HepG2 (cell line): ENCODE measurements around the gene CT45A7. TPM values are rescaled to one million over a fixed set of nuclear protein-coding genes. Genes with fewer than 3 reads are reported as not detected.
"Not testable (repeated sequence)": the region's sequence is repeated elsewhere in the genome, so short reads cannot be mapped to it uniquely, and the experiment has no call there.

Source experiments
- ATAC-seq: fragments of 200-7000 bp; cut with Tn5 transposase; 3 replicates; pipeline ENCODE4 v1.9.1; 2020; ENCODE audit warnings: mild to moderate bottlenecking, moderate library complexity
- BruUV-seq: library from RNA; stranded (reverse); fragments of 400-500 nt; replicated peaks from 2 replicates; lab custom pipeline; 2021; lab: Mats Ljungman, UMichigan
- CTCF ChIA-PET: fragments of 300-600 bp; formaldehyde crosslinking; extraction: SDS; loops from one replicate; lab custom pipeline; 2021; ENCODE audit warnings: low total read pairs, inconsistent platforms, low intra/inter-chr PET ratio; lab: Yijun Ruan, JAX
- POLR2A ChIA-PET: fragments of 350-600 bp; sonication (Branson Sonifier 250); formaldehyde crosslinking; loops from one replicate; lab custom pipeline; 2020; ENCODE audit warnings: antibody characterized with exemption, inconsistent platforms; lab: Yijun Ruan, JAX
- DNase-seq: peaks from one replicate; pipeline ENCODE4 v3.0.0-alpha.2; 2015; ENCODE audit warnings: low spot score
- FAIRE-seq: peaks from 3 replicates; lab custom pipeline; 2011; peaks lifted over from hg19 to GRCh38; lab: Jason Lieb, UNC
- H2AFZ ChIP-seq: one replicate; pipeline ENCODE4 v1.6.1; 2011; ENCODE audit warnings: low read length, inconsistent platforms
- H3K27ac ChIP-seq: fragments of 300-600 bp; 3 replicates; pipeline ENCODE4 v1.8.0; 2011; ENCODE audit warnings: mixed run types, mild to moderate bottlenecking, mixed read lengths, low read length, inconsistent platforms; ENCODE audit not compliant: insufficient read depth; ENCODE audit errors: extremely low read length
- H3K27me3 ChIP-seq, 2 experiments: fragments of 200-600 bp in 1 of 2; 2 replicates in 1 of 2; 3 replicates in 1 of 2; pipeline versions ENCODE4 v1.6.0 to v1.8.0; 2011; ENCODE audit warnings: low read length in 2 of 2, mild to moderate bottlenecking in 2 of 2, moderate library complexity in 2 of 2, inconsistent platforms in 1 of 2; ENCODE audit not compliant: insufficient read depth in 2 of 2, control insufficient read depth in 1 of 2
- H3K36me3 ChIP-seq, 2 experiments: fragments of 200-600 bp in 1 of 2; replicated peaks in 1 of 2; 2 replicates in 1 of 2; 3 replicates in 1 of 2; pipeline versions ENCODE4 v1.5.1 to v1.8.0; 2011; ENCODE audit warnings: low read length in 2 of 2, inconsistent platforms in 1 of 2; ENCODE audit not compliant: insufficient read depth in 2 of 2, control insufficient read depth in 1 of 2
- H3K4me1 ChIP-seq: 2 replicates; pipeline ENCODE4 v1.5.1; 2012; ENCODE audit warnings: low read length, inconsistent platforms; ENCODE audit not compliant: insufficient read depth
- H3K4me2 ChIP-seq: 2 replicates; pipeline ENCODE4 v1.6.0; 2011; ENCODE audit warnings: low read depth, low read length, inconsistent platforms
- H3K4me3 ChIP-seq, 3 experiments: fragments of 200-600 bp in 1 of 3; sonication (generic), shearing (Covaris generic) in 1 of 3; replicated peaks in 1 of 3; 2 replicates each; pipeline ENCODE4 v1.5.1; 2011 to 2016; ENCODE audit warnings: low read length in 3 of 3, inconsistent platforms in 2 of 3, low read depth in 2 of 3, mild to moderate bottlenecking in 2 of 3, control low read depth in 1 of 3, mixed read lengths in 1 of 3; ENCODE audit not compliant: insufficient read depth in 1 of 3
- H3K79me2 ChIP-seq: one replicate; pipeline ENCODE4 v1.6.1; 2011; ENCODE audit warnings: low read length, inconsistent platforms; ENCODE audit not compliant: insufficient read depth
- H3K9ac ChIP-seq: 2 replicates; pipeline ENCODE4 v1.6.0; 2011; ENCODE audit warnings: mild to moderate bottlenecking, low read depth, low read length, inconsistent platforms; ENCODE audit not compliant: insufficient read depth
- H3K9me3 ChIP-seq: 2 replicates; pipeline ENCODE4 v1.5.1; 2012; ENCODE audit warnings: mild to moderate bottlenecking, low read length
- H4K20me1 ChIP-seq: 2 replicates; pipeline ENCODE4 v1.6.0; 2011; ENCODE audit warnings: inconsistent platforms, mild to moderate bottlenecking, low read length, moderate library complexity; ENCODE audit not compliant: insufficient read depth
- WGBS: methylation state at CpG from one replicate; pipeline ENCODE4 v1.1.6; 2017; ENCODE audit warnings: low lambda C conversion rate; 5-methylcytosine and 5-hydroxymethylcytosine counted together
- in situ Hi-C: cut with HindIII; loops from 2 replicates; pipeline ENCODE4 v1.10.0; 2017; ENCODE audit warnings: low pct_unique_long_range_greater_than_20kb; ENCODE audit not compliant: extremely low pct_ligation_motif_present
- intact Hi-C: fragments of 100-400 bp; cut with micrococcal nuclease; formaldehyde crosslinking; loops from one replicate; pipeline ENCODE4 v1.10.0; 2022; ENCODE audit not compliant: unreplicated experiment
- polyA plus RNA-seq, 8 experiments: library from polyadenylated mRNA; depleted of rRNA in 3 of 8; stranded (reverse) in 7 of 8; unstranded in 1 of 8; fragments of >200 nt; fragmentation: Illumina TruSeq in 4 of 8; extraction: Trizol in 4 of 8; gene quantifications; 2 replicates each; pipeline versions ENCODE4 v1.2.1 to v1.2.3, GENCODE V29; 2011 to 2016; ENCODE audit warnings: low read depth in 4 of 8, missing spikeins in 1 of 8, mixed read lengths in 1 of 8; ENCODE audit not compliant: insufficient read depth in 1 of 8
- total RNA-seq, 5 experiments: library from RNA; depleted of rRNA; stranded (reverse); fragments of >200 nt; fragmentation: Illumina TruSeq; extraction: Trizol; gene quantifications; 2 replicates each; pipeline ENCODE4 v1.2.3, GENCODE V29; 2016; ENCODE audit warnings: low read depth in 1 of 5

CT45A7 gene
- total and polyA plus RNA-seq, 2 of the 13 experiments (the other 11 are each of a cell fraction or from before 2014, with no cell fraction given): not detected

- FAIRE-seq, H3K4me1 ChIP-seq, H4K20me1 ChIP-seq, H3K9ac ChIP-seq, BruUV-seq, ATAC-seq, DNase-seq, H3K36me3 ChIP-seq, in situ Hi-C loops, H3K9me3 ChIP-seq, intact Hi-C loops, CTCF ChIA-PET, POLR2A ChIA-PET, H3K27ac ChIP-seq, H3K79me2 ChIP-seq, H3K27me3 ChIP-seq, H3K4me3 ChIP-seq, H2AFZ ChIP-seq, H3K4me2 ChIP-seq: not testable (repeated sequence)
- no CpG with 5 or more reads among the region's 17 CpGs for WGBS
Measured at GRCh38 chrX:135854438-135854837, 17.4 kb upstream of the CT45A7 start, which contains the start of gene CT45A8. CT45A8 (minus strand) TSS chrX:135854538; CDS start chrX:135850783, 3,755 bp downstream.

- H4K20me1 ChIP-seq, H3K4me1 ChIP-seq, POLR2A ChIA-PET, H3K4me2 ChIP-seq, H3K79me2 ChIP-seq, H3K4me3 ChIP-seq, H3K9me3 ChIP-seq, intact Hi-C loops, H3K9ac ChIP-seq, CTCF ChIA-PET, in situ Hi-C loops, BruUV-seq, H3K27me3 ChIP-seq, ATAC-seq, FAIRE-seq, H2AFZ ChIP-seq, H3K36me3 ChIP-seq, H3K27ac ChIP-seq, DNase-seq: not testable (repeated sequence)
- no CpG with 5 or more reads among the region's 17 CpGs for WGBS
Measured at GRCh38 chrX:135819912-135820311, 17.2 kb downstream of the CT45A7 start, which contains the start of gene CT45A2. CT45A2 (minus strand) TSS chrX:135820012; CDS start chrX:135816265, 3,747 bp downstream.

GRCh38 chrX:135802687-135803086, 34.4 kb downstream of the CT45A7 start, which contains the start of gene CT45A6:
CT45A6 (minus strand) TSS chrX:135802787; CDS start chrX:135798993, 3,794 bp downstream.
- DNase-seq, FAIRE-seq: not testable (repeated sequence)

DNA sequence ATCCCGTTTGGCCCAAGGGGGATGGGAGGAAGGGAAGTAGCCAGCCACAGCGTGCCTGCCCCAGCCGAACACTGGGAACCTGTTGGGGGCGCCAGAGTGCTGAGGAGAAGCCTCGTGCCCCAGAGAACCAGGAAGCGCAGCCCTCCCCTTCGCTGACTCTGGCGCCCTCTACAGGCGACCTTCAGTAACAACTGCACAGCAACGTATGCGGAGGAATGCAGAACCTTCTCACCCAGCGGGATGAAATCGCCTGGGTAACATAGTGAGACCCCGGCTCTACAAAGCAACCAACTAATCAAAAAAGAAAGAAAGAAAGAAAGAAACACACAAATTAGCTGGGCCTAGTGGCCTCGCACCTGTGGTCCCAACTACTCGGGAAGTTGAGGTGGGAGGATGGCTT, 51.7 kb downstream of the CT45A7 start, which contains the start of gene CT45A5:
TSS of gene CT45A5 (minus strand) at position 101 of the 400 bp plus-strand sequence. CDS start 3,774 bp downstream, outside the sequence.
- FAIRE-seq, H3K79me2 ChIP-seq, DNase-seq, H3K4me3 ChIP-seq, POLR2A ChIA-PET, CTCF ChIA-PET, H4K20me1 ChIP-seq, H3K9me3 ChIP-seq, H3K4me1 ChIP-seq, H2AFZ ChIP-seq, H3K4me2 ChIP-seq, intact Hi-C loops, in situ Hi-C loops, H3K27ac ChIP-seq, H3K36me3 ChIP-seq, BruUV-seq, H3K27me3 ChIP-seq, ATAC-seq, H3K9ac ChIP-seq: not testable (repeated sequence)
- no CpG with 5 or more reads among the region's 16 CpGs for WGBS

More at GRCh38 chrX:135802687-135803086, 34.4 kb downstream of the CT45A7 start, which contains the start of gene CT45A6:
- H2AFZ ChIP-seq, BruUV-seq, intact Hi-C loops, H3K9ac ChIP-seq, CTCF ChIA-PET, POLR2A ChIA-PET, H3K79me2 ChIP-seq, H3K27me3 ChIP-seq, H3K4me3 ChIP-seq, ATAC-seq, in situ Hi-C loops, H3K4me2 ChIP-seq, H4K20me1 ChIP-seq, H3K9me3 ChIP-seq, H3K4me1 ChIP-seq, H3K36me3 ChIP-seq, H3K27ac ChIP-seq: not testable (repeated sequence)
- WGBS: no CpG with 5 or more reads among the region's 16 CpGs
